ENCODE measurements around the gene KLF13. TPM values are rescaled to one million over a fixed set of nuclear protein-coding genes. Genes with fewer than 3 reads are reported as not detected.

The KLF13 gene
- total and polyA plus RNA-seq, 9 donors, result 32.1 to 42.2 (median 35.6) TPM

DNA sequence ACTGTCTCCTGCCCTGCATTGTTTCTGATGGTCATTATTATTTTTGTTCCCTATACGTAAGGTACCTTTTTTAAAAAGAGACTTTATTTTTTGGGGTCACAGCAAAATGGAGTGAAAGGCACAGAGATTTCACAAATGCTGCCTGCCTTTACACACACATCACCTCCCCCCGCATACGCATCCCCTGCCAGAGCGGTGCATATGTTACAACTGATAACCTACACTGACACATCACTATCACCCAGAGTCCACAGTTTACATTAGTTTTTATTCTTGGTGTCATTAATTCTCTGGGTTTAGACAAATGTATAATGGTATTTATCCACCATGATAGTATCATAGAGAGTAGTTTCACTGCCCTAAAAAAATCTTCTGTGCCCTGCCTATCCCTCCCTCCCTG lies 43.6 kb upstream of the KLF13 start:
- DNase-seq, result no peak
- Histone ChIP-seq H3K4me3 (ENCODE audit: low read length) (no peak overlapping the region), H3K9me3 (replicated peaks; ENCODE audit: control insufficient read depth, low read depth, low read length) (no peaks in the 10 kb centered on the region), H3K27ac (ENCODE audit: low read length) (no peak overlapping the region), H3K4me1 (ENCODE audit: control insufficient read depth, insufficient read depth, low read length) (peaks cover 23% of the 10 kb centered on the region), H3K27me3 (ENCODE audit: control insufficient read depth, insufficient read depth, low read length) (no peaks in the 10 kb centered on the region), H3K36me3 (ENCODE audit: control insufficient read depth, insufficient read depth, low read length) (no peaks in the 10 kb centered on the region)
- WGBS (ENCODE audit: insufficient coverage), result no CpG with 5 or more reads among the region's 4 CpGs

DNA sequence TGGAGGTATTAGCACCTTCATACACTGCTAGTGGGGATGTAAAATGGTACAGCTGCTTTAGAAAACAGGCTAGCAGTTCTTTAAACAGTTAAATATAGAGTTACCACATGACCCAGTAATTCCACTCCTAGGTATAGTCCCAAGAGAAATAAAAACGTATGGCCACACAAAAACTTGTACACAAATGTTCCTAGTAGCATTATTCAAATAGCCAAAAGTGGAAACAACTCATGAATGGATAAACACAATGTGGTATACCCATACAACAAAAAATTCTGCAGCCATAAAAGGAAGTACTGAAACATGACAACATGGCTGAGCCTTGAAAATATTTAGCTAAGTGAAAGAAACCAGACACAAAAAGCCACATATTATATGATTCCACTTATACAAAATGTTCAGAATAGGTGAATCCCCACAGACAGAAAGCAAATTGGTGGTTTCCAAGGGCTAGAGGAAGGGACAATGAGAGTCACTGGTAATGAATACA lies 40.8 kb upstream of the KLF13 start:
- Histone ChIP-seq H3K4me3 (ENCODE audit: low read length) (no peak overlapping the region), H3K27ac (ENCODE audit: low read length) (no peak overlapping the region), H3K9me3 (replicated peaks; ENCODE audit: control insufficient read depth, low read depth, low read length) (no peaks in the 10 kb centered on the region), H3K4me1 (ENCODE audit: control insufficient read depth, insufficient read depth, low read length) (peaks cover 1% of the 10 kb centered on the region), H3K27me3 (ENCODE audit: control insufficient read depth, insufficient read depth, low read length) (no peaks in the 10 kb centered on the region), H3K36me3 (ENCODE audit: control insufficient read depth, insufficient read depth, low read length) (no peaks in the 10 kb centered on the region)
- DNase-seq, result no peak
- WGBS (ENCODE audit: insufficient coverage), result no CpG with 5 or more reads among the region's 1 CpG

DNA sequence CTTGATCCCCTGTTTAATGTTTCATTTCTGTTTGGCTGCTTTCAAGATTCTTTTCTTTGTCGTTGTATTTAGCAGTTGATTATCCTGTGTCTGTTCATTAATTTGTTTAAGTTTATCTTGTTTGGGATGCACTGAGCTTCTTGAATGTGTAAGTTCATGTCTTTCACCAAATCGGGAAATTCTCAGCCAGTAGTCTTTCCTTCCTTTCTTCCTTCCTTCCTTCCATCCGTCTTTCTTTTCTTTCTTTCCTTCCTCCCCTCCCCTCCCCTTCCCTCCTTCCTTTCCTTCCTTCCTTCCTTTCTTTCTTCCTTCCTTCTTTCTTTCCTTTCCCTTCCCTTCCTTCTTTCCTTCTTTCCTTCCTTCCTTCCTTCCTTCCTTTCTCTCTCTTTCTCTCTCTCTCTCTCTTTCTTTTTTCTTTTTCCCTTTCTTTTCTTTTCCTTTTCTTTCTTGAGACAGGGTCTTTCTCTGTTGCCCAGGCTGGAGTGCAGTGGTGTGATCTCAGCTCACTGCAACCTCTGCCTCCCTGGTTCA lies 35.5 kb upstream of the KLF13 start:
- Histone ChIP-seq H3K4me3 (ENCODE audit: low read length) (no peak overlapping the region), H3K36me3 (ENCODE audit: control insufficient read depth, insufficient read depth, low read length) (no peaks in the 10 kb centered on the region), H3K4me1 (ENCODE audit: control insufficient read depth, insufficient read depth, low read length) (peaks cover 7% of the 10 kb centered on the region), H3K27me3 (ENCODE audit: control insufficient read depth, insufficient read depth, low read length) (no peaks in the 10 kb centered on the region), H3K27ac (ENCODE audit: low read length) (no peak overlapping the region), H3K9me3 (replicated peaks; ENCODE audit: control insufficient read depth, low read depth, low read length) (no peaks in the 10 kb centered on the region)
- WGBS (ENCODE audit: insufficient coverage), result 64% methylated on average over 2 of the region's 3 CpGs
- DNase-seq, result no peak

DNA sequence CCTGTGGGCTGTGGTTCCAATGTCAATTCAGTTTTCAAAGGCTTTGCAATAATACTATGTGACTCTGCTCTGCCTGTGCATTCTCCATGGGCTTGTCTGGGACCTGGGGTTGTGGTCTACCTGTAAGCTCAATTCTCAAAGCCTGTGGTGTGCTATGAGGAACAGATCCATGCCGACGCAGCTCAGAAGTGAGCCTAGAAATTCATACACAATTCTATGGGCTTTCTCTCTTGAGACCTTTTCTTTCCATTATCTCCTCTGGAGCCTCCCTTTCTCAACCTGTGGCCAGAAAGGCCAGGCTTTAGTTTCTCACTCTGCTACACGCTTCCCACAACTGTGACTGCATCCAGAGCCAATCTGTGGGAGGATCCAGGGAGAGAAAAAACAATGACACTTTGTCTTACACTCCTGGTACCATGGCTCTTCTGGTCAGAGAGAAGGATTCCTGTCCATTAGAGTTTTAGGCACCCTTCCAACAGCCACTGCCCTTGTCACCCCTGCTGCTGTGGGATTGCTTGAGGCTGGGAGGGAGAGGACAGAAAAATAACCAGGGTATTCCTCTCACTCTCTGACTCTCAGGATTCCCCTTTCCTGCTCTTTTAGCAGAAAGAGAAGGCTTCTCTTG lies 34.1 kb upstream of the KLF13 start:
- Histone ChIP-seq H3K4me3 (ENCODE audit: low read length) (no peak overlapping the region), H3K36me3 (ENCODE audit: control insufficient read depth, insufficient read depth, low read length) (no peaks in the 10 kb centered on the region), H3K27ac (ENCODE audit: low read length) (no peak overlapping the region), H3K4me1 (ENCODE audit: control insufficient read depth, insufficient read depth, low read length) (peaks cover 14% of the 10 kb centered on the region), H3K9me3 (replicated peaks; ENCODE audit: control insufficient read depth, low read depth, low read length) (no peaks in the 10 kb centered on the region), H3K27me3 (ENCODE audit: control insufficient read depth, insufficient read depth, low read length) (no peaks in the 10 kb centered on the region)
- 64% methylated on average over 2 of the region's 3 CpGs for WGBS (ENCODE audit: insufficient coverage)
- DNase-seq, result no peak

DNA sequence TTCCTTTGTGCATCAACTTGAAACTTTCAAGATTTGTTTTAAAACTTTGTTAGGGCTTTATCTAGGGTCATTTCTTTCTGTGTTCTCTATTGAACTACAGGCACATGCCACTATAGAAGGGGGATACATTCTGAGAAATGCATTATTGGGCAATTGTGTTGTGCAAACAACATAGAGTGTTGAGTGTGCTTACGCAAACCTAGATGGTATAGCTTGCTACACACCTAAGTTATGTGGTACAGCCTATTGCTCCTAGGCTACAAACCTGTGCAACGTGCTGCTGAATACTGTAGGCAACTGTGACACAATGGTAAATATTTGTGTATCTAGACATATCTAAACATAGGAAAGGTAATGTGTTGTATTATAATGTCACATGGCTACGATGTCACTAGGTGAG lies 33.0 kb upstream of the KLF13 start:
- no peaks in the 10 kb centered on the region for H3K36me3 ChIP-seq (ENCODE audit: control insufficient read depth, insufficient read depth, low read length)
- no peaks in the 10 kb centered on the region for H3K27me3 ChIP-seq (ENCODE audit: control insufficient read depth, insufficient read depth, low read length)
- no peaks in the 10 kb centered on the region for H3K9me3 ChIP-seq (replicated peaks; ENCODE audit: control insufficient read depth, low read depth, low read length)
- no peak overlapping the region for H3K4me3 ChIP-seq (ENCODE audit: low read length)
- H3K4me1 ChIP-seq (ENCODE audit: control insufficient read depth, insufficient read depth, low read length), result peaks cover 19% of the 10 kb centered on the region
- H3K27ac ChIP-seq (ENCODE audit: low read length), result no peak overlapping the region
- whole genome bisulfite sequencing (ENCODE audit: insufficient coverage), result no CpG with 5 or more reads among the region's 3 CpGs
- DNase-seq, result no peak

DNA sequence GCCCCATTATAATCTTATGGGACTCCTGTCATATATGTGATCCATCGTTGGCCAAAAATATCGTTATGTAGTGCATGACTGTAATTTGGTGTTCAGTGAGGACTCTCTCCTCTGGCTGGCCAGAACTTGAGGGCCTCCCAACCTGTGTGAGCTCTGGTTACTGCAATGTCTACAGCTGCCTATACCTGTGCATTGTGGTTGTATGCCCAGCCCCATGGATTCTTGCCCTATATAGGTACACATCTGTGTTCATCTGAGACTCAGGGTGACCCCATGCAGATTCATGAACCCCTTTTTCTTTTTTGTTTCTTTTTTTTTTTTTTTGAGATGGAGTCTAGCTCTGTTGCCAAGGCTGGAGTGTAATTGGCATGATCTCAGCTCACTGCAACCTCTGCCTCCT lies 32.6 kb upstream of the KLF13 start:
- no peaks in the 10 kb centered on the region for H3K27me3 ChIP-seq (ENCODE audit: control insufficient read depth, insufficient read depth, low read length)
- peaks cover 22% of the 10 kb centered on the region for H3K4me1 ChIP-seq (ENCODE audit: control insufficient read depth, insufficient read depth, low read length)
- no peaks in the 10 kb centered on the region for H3K36me3 ChIP-seq (ENCODE audit: control insufficient read depth, insufficient read depth, low read length)
- no peaks in the 10 kb centered on the region for H3K9me3 ChIP-seq (replicated peaks; ENCODE audit: control insufficient read depth, low read depth, low read length)
- WGBS (ENCODE audit: insufficient coverage), result no CpG with 5 or more reads among the region's 2 CpGs
- no peak overlapping the region for H3K4me3 ChIP-seq (ENCODE audit: low read length)
- H3K27ac ChIP-seq (ENCODE audit: low read length), result no peak overlapping the region
- DNase-seq, result no peak

DNA sequence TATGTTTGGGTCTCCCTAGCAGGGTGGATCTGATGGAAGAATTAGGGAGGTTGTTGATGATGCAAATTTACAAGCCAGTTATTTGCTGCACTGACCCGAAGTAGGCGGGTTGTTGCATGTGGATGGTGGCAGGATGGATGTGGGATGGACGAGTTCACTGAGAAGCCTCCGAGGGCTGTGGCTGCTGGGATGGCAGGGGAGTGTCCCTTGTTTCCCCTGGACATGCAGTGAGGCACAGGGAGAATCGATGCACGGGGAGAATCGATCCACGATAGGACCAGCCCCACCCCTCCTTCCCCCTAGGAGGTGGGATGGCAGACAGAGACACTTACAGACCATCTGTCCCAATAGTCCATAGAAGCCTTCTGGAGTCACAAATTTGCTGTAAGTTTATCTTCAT lies 31.0 kb upstream of the KLF13 start:
- DNase-seq, result no peak
- H3K27me3 ChIP-seq (ENCODE audit: control insufficient read depth, insufficient read depth, low read length), result no peaks in the 10 kb centered on the region
- H3K36me3 ChIP-seq (ENCODE audit: control insufficient read depth, insufficient read depth, low read length), result no peaks in the 10 kb centered on the region
- 83% methylated on average over 3 of the region's 8 CpGs for WGBS (ENCODE audit: insufficient coverage)
- no peak overlapping the region for H3K4me3 ChIP-seq (ENCODE audit: low read length)
- H3K9me3 ChIP-seq (replicated peaks; ENCODE audit: control insufficient read depth, low read depth, low read length), result no peaks in the 10 kb centered on the region
- H3K4me1 ChIP-seq (ENCODE audit: control insufficient read depth, insufficient read depth, low read length), result peaks cover 34% of the 10 kb centered on the region
- H3K27ac ChIP-seq (ENCODE audit: low read length), result no peak overlapping the region

DNA sequence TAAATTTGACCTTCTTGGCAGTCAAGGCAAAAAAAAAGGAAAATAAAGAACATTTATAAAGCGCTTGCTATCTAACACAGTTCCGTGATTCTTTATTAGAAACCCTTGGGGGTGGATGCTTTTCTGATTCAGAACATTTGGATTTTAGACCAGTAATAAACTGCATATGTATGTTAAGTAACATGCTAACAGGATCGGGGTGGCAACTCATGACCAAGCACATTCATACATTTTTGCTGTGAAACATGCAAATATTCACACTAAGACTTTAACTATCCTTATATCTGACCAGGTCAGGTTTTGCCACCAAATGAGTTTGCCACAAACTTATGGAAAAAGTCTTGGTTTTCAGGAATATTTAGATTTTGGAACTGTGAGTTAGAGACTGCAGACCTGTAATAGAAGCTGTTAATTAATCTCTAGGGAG lies 30.4 kb upstream of the KLF13 start:
- Histone ChIP-seq H3K27ac (ENCODE audit: low read length) (no peak overlapping the region), H3K36me3 (ENCODE audit: control insufficient read depth, insufficient read depth, low read length) (no peaks in the 10 kb centered on the region), H3K4me1 (ENCODE audit: control insufficient read depth, insufficient read depth, low read length) (peaks cover 40% of the 10 kb centered on the region), H3K27me3 (ENCODE audit: control insufficient read depth, insufficient read depth, low read length) (no peaks in the 10 kb centered on the region), H3K9me3 (replicated peaks; ENCODE audit: control insufficient read depth, low read depth, low read length) (no peaks in the 10 kb centered on the region), H3K4me3 (ENCODE audit: low read length) (no peak overlapping the region)
- WGBS (ENCODE audit: insufficient coverage), result no CpG with 5 or more reads among the region's 3 CpGs
- no peak for DNase-seq

DNA sequence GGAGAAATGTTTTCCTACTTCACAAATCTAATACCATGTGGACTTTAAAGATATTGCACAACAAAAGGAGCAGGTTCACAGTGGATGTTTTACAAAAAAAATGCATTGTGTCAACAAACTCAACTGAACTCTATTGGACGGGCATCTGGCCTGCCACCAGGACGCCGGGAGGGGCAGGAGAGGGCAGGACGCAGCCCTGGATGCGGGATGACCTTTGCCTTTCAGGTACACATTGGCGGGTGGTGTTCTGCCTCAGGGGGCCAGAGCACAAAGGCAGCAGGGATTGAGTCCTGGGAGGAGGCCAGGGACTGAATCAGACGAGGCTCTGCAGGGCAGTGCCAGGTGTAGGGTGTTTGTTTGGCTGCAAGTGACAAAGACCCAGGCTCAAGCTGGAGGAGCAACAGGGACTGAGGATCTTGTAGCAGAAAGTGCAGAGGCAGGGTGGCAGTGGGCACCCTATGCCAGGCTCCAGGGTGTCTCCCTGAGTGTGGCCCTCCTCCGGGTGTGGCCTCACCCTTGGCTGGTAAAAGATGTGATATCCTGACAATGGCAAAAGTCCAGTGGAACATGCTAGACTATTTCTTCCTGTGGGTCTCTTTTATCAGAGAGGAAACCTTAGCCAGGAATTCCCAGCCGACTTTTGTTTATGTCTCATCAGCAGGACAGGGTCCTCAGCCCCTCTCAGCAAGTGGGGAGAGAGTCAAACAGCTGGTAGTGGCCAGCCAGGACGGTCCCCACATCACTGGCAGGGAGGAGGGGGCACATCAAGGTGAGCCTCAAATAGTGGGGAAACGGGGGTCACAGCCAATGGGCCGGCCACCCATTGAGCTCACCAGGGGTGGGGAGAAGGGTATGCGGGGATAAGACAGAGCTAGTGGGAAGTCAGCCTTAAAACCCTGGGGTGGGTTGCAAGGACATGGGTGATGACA lies 29.7 kb upstream of the KLF13 start:
- Histone ChIP-seq H3K36me3 (ENCODE audit: control insufficient read depth, insufficient read depth, low read length) (no peaks in the 10 kb centered on the region), H3K9me3 (replicated peaks; ENCODE audit: control insufficient read depth, low read depth, low read length) (no peaks in the 10 kb centered on the region), H3K27me3 (ENCODE audit: control insufficient read depth, insufficient read depth, low read length) (no peaks in the 10 kb centered on the region), H3K27ac (ENCODE audit: low read length) (no peak overlapping the region), H3K4me3 (ENCODE audit: low read length) (no peak overlapping the region), H3K4me1 (ENCODE audit: control insufficient read depth, insufficient read depth, low read length) (peaks cover 45% of the 10 kb centered on the region)
- 45% methylated on average over 13 of the region's 13 CpGs for WGBS (ENCODE audit: insufficient coverage)
- DNase-seq, result no peak
